ENCODE results near the gene NFKB2.

The NFKB2 gene

GRCh38 chr10:102450374-102451104, 55.0 kb downstream of the NFKB2 start:
- no peak for DNase-seq (ENCODE audit: low read depth, low spot score)

GRCh38 chr10:102451105-102451969, 55.8 kb downstream of the NFKB2 start, which contains the start of gene C10orf95:
C10orf95 (minus strand) TSS chr10:102451543; CDS start chr10:102451093, 450 bp downstream.
- no peak for DNase-seq (ENCODE audit: low read depth, low spot score)

All from smooth muscle cell of the brain vasculature (primary cell).